ENCODE results near the gene CDH23. TPM values are rescaled to one million over a fixed set of nuclear protein-coding genes. Genes with fewer than 3 reads are reported as not detected.

CDH23 gene
- total and polyA plus RNA-seq, 9 of the 15 experiments (the other 6 are each of a cell fraction or from before 2014, with no cell fraction given) = 0.18 to 1.2 (median 0.47) TPM

DNA sequence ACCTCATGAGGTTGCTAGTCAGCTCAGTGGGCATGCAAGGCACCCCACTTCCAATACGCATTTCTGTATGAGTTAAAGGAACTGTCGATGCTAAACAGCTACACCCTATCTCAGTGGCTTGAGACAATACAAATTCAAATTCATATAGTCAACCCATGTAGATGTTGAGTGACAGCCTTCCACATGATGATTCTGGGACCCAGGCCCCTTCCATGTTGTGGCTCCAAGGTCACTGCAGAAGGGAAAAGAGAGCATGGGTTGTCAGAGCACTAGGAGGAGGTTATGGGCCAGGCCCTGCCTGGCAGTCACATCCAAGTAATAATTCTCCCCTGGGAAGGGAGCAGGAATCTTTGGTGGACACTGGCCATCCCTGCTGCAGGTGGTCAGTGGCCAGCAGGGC lies 294.7 kb downstream of the CDH23 start (continued):
- TF ChIP-seq ZBTB17 (CRISPR knock-in tag; IDR thresholded peaks at IDR 0.05) (no peak), BRD4 (IDR thresholded peaks at IDR 0.05) (no peak), SIRT6 (IDR thresholded peaks at IDR 0.05; ENCODE audit: low read depth, low read length) (no peak), MEIS2 (IDR thresholded peaks at IDR 0.05; ENCODE audit: partially characterized antibody) (peak; percentile 48), MAFG (tag; conservative IDR thresholded peaks at IDR 0.05) (no peak)
- TF ChIP-seq, protein P1, sequence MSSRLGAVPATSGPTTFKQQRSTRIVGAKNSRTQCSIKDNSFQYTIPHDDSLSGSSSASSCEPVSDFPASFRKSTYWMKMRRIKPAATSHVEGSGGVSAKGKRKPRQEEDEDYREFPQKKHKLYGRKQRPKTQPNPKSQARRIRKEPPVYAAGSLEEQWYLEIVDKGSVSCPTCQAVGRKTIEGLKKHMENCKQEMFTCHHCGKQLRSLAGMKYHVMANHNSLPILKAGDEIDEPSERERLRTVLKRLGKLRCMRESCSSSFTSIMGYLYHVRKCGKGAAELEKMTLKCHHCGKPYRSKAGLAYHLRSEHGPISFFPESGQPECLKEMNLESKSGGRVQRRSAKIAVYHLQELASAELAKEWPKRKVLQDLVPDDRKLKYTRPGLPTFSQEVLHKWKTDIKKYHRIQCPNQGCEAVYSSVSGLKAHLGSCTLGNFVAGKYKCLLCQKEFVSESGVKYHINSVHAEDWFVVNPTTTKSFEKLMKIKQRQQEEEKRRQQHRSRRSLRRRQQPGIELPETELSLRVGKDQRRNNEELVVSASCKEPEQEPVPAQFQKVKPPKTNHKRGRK (tag; IDR thresholded peaks at IDR 0.05) = no peak
- TF ChIP-seq, protein P2, sequence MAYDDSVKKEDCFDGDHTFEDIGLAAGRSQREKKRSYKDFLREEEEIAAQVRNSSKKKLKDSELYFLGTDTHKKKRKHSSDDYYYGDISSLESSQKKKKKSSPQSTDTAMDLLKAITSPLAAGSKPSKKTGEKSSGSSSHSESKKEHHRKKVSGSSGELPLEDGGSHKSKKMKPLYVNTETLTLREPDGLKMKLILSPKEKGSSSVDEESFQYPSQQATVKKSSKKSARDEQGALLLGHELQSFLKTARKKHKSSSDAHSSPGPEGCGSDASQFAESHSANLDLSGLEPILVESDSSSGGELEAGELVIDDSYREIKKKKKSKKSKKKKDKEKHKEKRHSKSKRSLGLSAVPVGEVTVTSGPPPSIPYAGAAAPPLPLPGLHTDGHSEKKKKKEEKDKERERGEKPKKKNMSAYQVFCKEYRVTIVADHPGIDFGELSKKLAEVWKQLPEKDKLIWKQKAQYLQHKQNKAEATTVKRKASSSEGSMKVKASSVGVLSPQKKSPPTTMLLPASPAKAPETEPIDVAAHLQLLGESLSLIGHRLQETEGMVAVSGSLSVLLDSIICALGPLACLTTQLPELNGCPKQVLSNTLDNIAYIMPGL (CRISPR knock-in tag; IDR thresholded peaks at IDR 0.05) = no peak
- TF ChIP-seq, protein P3, sequence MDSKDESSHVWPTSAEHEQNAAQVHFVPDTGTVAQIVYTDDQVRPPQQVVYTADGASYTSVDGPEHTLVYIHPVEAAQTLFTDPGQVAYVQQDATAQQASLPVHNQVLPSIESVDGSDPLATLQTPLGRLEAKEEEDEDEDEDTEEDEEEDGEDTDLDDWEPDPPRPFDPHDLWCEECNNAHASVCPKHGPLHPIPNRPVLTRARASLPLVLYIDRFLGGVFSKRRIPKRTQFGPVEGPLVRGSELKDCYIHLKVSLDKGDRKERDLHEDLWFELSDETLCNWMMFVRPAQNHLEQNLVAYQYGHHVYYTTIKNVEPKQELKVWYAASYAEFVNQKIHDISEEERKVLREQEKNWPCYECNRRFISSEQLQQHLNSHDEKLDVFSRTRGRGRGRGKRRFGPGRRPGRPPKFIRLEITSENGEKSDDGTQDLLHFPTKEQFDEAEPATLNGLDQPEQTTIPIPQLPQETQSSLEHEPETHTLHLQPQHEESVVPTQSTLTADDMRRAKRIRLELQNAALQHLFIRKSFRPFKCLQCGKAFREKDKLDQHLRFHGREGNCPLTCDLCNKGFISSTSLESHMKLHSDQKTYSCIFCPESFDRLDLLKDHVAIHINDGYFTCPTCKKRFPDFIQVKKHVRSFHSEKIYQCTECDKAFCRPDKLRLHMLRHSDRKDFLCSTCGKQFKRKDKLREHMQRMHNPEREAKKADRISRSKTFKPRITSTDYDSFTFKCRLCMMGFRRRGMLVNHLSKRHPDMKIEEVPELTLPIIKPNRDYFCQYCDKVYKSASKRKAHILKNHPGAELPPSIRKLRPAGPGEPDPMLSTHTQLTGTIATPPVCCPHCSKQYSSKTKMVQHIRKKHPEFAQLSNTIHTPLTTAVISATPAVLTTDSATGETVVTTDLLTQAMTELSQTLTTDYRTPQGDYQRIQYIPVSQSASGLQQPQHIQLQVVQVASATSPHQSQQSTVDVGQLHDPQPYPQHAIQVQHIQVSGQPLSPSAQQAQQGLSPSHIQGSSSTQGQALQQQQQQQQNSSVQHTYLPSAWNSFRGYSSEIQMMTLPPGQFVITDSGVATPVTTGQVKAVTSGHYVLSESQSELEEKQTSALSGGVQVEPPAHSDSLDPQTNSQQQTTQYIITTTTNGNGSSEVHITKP (IDR thresholded peaks at IDR 0.05; ENCODE audit: partially characterized antibody) = no peak
